ENCODE measurements around the gene ABCD3. TPM values are rescaled to one million over a fixed set of nuclear protein-coding genes. Genes with fewer than 3 reads are reported as not detected.
"Not testable (repeated sequence)": the region's sequence is repeated elsewhere in the genome, so short reads cannot be mapped to it uniquely, and the experiment has no call there.

Gene ABCD3
- 10.9 TPM for polyA plus RNA-seq (2012; ENCODE audit: low read depth, missing spikeins)

DNA sequence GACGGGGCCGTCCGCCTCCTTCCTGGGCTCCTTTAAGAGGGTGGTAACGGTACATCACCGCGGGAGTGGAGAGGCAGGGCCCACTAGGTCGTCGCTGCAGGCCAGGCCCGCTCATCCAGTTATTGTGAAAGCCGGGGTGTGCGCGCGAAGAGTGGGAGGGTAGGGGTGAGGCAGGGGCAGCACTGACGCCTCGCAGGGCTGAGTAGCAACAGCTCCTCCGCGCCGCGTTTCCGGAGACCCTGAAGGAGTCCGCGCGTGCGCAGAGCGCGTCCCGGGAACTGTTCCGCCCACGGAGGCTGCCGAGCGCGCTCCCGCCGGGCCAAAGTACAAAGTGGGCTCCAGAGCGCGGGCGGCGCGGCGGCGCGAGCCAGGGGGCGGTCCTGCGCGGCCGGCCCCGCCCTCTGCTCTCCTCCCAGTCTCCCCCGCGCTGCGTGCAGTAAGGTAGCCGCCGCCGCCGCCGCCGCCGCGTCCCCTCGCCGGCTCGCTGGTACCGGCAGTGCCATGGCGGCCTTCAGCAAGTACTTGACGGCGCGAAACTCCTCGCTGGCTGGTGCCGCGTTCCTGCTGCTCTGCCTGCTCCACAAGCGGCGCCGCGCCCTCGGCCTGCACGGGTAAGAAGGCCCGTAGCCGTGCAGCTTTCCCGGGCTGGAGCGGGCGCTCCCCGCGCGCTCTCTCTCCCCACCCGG lies at the start of gene ABCD3:
ABCD3 (plus strand) TSS at position 412 of the 686 bp plus-strand sequence; CDS start at position 502, 90 bp downstream.
- TF ChIP-seq POLR2A (IDR thresholded peaks at IDR 0.05; ENCODE audit: low read depth, low read length) (peak; percentile 44; the same call in 1 of the 2 replicates), PAX5 (IDR thresholded peaks at IDR 0.05; ENCODE audit: insufficient read depth, low read length, severe bottlenecking) (no peak), POLR2AphosphoS5 (IDR thresholded peaks at IDR 0.05; ENCODE audit: low read depth, low read length) (peak; percentile 63), POU2F2 (IDR thresholded peaks at IDR 0.05; ENCODE audit: low read depth, low read length) (no peak), TAF1 (IDR thresholded peaks at IDR 0.05; ENCODE audit: low read depth, low read length) (peak; percentile 56)
- peak; percentile 73 for DNase-seq (ENCODE audit: insufficient read length, low spot score)
- FAIRE-seq: peak; percentile 94

- not testable (repeated sequence) for FAIRE-seq; DNase-seq (ENCODE audit: insufficient read length, low spot score)
Observed at GRCh38 chr1:94372771-94373170, 45.4 kb upstream of the ABCD3 start.

DNA sequence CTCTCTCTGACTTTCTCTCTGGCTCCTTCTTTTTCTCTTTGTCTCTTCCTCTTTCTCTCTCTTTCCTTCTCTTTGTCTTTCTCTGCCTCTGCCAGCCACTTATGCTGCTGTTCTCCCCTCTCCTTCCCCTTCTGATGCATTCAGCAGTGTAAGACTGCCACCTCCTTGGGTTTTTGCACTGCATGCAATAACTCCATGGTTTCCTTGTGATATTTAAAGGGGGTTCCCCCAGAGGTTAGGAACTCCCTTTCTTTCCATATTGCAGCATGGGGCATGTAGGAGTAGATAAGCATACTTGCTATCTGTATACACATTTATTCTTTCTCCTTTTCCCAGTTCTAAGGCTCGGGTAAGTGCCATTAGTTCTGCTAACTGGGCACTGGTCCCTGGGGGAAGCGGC lies 44.9 kb upstream of the ABCD3 start:
- not testable (repeated sequence) for FAIRE-seq; DNase-seq (ENCODE audit: insufficient read length, low spot score)

DNA sequence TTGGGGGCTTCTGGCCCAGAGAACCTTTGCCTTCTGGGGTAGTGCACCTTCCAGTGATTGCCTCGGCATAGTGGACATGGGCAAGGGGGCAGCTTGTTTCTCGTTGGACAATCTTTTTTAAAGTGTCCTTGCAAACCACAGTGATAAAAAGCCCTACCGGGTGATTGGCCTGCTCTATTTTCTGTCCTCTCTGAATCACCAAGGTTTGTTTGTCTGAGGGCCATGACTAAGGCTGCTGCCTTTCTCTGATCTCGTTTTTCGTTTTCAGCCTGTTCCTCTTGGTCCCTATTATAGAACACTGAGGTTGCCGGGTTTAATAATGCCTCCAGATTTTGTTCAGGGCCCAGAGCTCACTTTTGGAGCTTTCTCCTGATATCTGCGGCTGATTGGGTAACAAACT lies 42.5 kb upstream of the ABCD3 start:
- not testable (repeated sequence) for FAIRE-seq; DNase-seq (ENCODE audit: insufficient read length, low spot score)

DNA sequence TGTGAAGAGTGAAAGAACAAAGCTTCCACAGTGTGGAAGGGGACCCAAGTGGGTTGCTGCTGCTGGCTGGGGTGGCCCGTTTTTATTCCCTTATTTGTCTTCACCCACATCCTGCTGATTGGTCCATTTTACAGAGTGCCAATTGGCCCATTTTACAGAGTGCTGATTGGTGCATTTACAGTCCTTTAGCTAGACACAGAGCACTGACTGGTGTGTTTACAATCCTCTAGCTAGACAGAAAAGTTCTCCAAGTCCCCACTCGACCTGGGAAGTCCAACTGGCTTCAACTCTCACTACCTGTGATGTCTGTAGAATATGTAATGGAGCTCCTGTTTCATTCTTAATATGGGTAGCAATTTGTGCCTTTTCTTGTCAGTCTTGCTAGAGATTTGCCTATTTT lies 39.7 kb upstream of the ABCD3 start:
- not testable (repeated sequence) for DNase-seq (ENCODE audit: insufficient read length, low spot score); FAIRE-seq

DNA sequence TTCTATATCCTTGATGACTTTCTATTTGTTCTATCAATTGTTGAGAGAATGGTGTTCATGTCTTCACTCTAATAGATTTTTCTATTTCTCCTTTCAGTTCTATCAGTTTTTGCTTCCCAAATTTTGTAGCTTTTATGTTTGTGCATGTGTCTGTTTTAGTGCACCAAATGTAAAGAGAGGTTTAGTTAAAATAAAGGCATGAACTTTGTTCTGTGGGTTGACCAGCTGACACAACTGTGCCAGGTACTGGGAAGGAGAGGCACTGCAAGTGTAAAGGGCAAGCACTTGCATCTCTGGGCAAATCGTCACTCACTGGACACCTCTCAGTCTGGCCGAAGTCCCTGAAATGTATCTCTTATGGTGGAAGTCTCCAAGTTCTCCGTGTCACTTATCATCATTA lies 38.6 kb upstream of the ABCD3 start:
- FAIRE-seq (no peak), DNase-seq (ENCODE audit: insufficient read length, low spot score) (no peak)
- TF ChIP-seq POLR2A (IDR thresholded peaks at IDR 0.05; ENCODE audit: low read depth, low read length) (no peak), PAX5 (IDR thresholded peaks at IDR 0.05; ENCODE audit: insufficient read depth, low read length, severe bottlenecking) (no peak), POLR2AphosphoS5 (IDR thresholded peaks at IDR 0.05; ENCODE audit: low read depth, low read length) (no peak), TAF1 (IDR thresholded peaks at IDR 0.05; ENCODE audit: low read depth, low read length) (no peak), POU2F2 (IDR thresholded peaks at IDR 0.05; ENCODE audit: low read depth, low read length) (no peak), SPI1 (IDR thresholded peaks at IDR 0.05; ENCODE audit: low read depth, low read length) (no peak)

DNA sequence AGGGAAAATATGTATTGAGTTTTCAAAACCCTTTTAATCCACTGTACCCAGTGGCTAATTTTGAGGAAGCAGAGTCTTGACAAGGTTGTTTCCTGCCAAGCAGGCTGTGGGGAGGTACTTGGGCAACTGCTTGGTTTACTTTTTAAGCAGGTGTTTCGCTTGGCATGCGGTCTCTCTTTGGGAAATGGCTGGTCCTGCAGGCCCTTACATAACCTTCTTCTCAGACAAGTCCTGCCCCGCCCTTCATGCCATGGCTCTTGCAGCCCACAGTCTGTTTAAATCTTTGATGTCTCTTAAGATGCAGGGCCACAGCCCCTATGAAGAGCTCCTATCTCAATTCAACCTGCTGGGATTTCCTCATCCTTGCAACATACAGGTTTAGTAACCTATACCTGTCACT lies 36.0 kb upstream of the ABCD3 start:
- FAIRE-seq (no peak), DNase-seq (ENCODE audit: insufficient read length, low spot score) (no peak)
- no peak for TF ChIP-seq POU2F2 (IDR thresholded peaks at IDR 0.05; ENCODE audit: low read depth, low read length)
- no peak for TF ChIP-seq TAF1 (IDR thresholded peaks at IDR 0.05; ENCODE audit: low read depth, low read length)
- no peak for TF ChIP-seq PAX5 (IDR thresholded peaks at IDR 0.05; ENCODE audit: insufficient read depth, low read length, severe bottlenecking)
- TF ChIP-seq POLR2AphosphoS5 (IDR thresholded peaks at IDR 0.05; ENCODE audit: low read depth, low read length): no peak
- no peak for TF ChIP-seq SPI1 (IDR thresholded peaks at IDR 0.05; ENCODE audit: low read depth, low read length)
- no peak for TF ChIP-seq POLR2A (IDR thresholded peaks at IDR 0.05; ENCODE audit: low read depth, low read length)

DNA sequence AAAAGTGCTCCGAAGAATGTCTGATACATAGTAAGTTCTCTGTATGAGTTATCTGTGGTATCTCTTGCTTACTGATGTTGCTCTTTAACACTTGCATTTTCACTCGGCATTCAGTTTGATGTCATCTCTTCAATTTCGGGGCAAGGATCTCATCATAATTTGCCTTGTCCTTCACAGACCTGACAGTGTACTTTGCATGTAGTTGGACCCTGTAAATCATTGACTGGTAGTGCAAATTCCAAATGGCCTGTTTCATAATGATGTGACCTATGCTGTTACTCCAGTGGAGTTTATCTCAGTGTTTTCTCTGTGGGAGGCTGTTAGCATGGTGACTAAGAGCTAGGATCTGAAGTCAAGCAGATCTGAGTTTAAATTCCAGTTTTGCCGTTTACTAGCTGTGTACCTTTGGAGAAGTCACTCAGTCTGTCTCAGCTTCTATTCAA lies 34.2 kb upstream of the ABCD3 start:
- FAIRE-seq (no peak), DNase-seq (ENCODE audit: insufficient read length, low spot score) (no peak)
- TF ChIP-seq SPI1 (IDR thresholded peaks at IDR 0.05; ENCODE audit: low read depth, low read length) (no peak), POLR2A (IDR thresholded peaks at IDR 0.05; ENCODE audit: low read depth, low read length) (no peak), PAX5 (IDR thresholded peaks at IDR 0.05; ENCODE audit: insufficient read depth, low read length, severe bottlenecking) (no peak), POU2F2 (IDR thresholded peaks at IDR 0.05; ENCODE audit: low read depth, low read length) (no peak), POLR2AphosphoS5 (IDR thresholded peaks at IDR 0.05; ENCODE audit: low read depth, low read length) (no peak), TAF1 (IDR thresholded peaks at IDR 0.05; ENCODE audit: low read depth, low read length) (no peak)

GRCh38 chr1:94384485-94385265 lies 33.5 kb upstream of the ABCD3 start:
- no peak for TF ChIP-seq PAX5 (IDR thresholded peaks at IDR 0.05; ENCODE audit: insufficient read depth, low read length, severe bottlenecking)
- no peak for TF ChIP-seq POLR2A (IDR thresholded peaks at IDR 0.05; ENCODE audit: low read depth, low read length)
- TF ChIP-seq SPI1 (IDR thresholded peaks at IDR 0.05; ENCODE audit: low read depth, low read length): no peak
- TF ChIP-seq TAF1 (IDR thresholded peaks at IDR 0.05; ENCODE audit: low read depth, low read length): no peak
- TF ChIP-seq POU2F2 (IDR thresholded peaks at IDR 0.05; ENCODE audit: low read depth, low read length): no peak
- no peak for TF ChIP-seq POLR2AphosphoS5 (IDR thresholded peaks at IDR 0.05; ENCODE audit: low read depth, low read length)
- FAIRE-seq (no peak), DNase-seq (ENCODE audit: insufficient read length, low spot score) (no peak)

- FAIRE-seq: no peak
- TF ChIP-seq POLR2A (IDR thresholded peaks at IDR 0.05; ENCODE audit: low read depth, low read length) (no peak), SPI1 (IDR thresholded peaks at IDR 0.05; ENCODE audit: low read depth, low read length) (no peak), POU2F2 (IDR thresholded peaks at IDR 0.05; ENCODE audit: low read depth, low read length) (no peak), TAF1 (IDR thresholded peaks at IDR 0.05; ENCODE audit: low read depth, low read length) (no peak), POLR2AphosphoS5 (IDR thresholded peaks at IDR 0.05; ENCODE audit: low read depth, low read length) (no peak), PAX5 (IDR thresholded peaks at IDR 0.05; ENCODE audit: insufficient read depth, low read length, severe bottlenecking) (no peak)
- no peak for DNase-seq (ENCODE audit: insufficient read length, low spot score)
Observed at GRCh38 chr1:94385308-94385929, 32.8 kb upstream of the ABCD3 start.

Measured in GM12891 (cell line).